NCI-H526 (cell line): ENCODE results near the gene NR1H4.
"Not testable (repeated sequence)": the region's sequence is repeated elsewhere in the genome, so short reads cannot be mapped to it uniquely, and the experiment has no call there.

Experiments
- DNase-seq, 2 experiments: peaks; one replicate each; lab custom pipeline; 2025; lab: John Stamatoyannopoulos, UW

The NR1H4 gene

GRCh38 chr12:100572184-100572583 lies 98.5 kb downstream of the NR1H4 start:
- no peak for DNase-seq

GRCh38 chr12:100573292-100574186 lies 99.9 kb downstream of the NR1H4 start, which contains the start of gene GAS2L3:
TSS of gene GAS2L3 (plus strand) at chr12:100573684. CDS start at chr12:100594905, 21,221 bp downstream.
- DNase-seq, result peak; percentile 88 to 95

GRCh38 chr12:100574187-100575074 lies 100.8 kb downstream of the NR1H4 start:
- DNase-seq, result peak; percentile 68 to 73

GRCh38 chr12:100576331-100577036 lies 102.8 kb downstream of the NR1H4 start:
- no peak for DNase-seq

- DNase-seq, result no peak
These were observed 105.3 kb downstream of the NR1H4 start for GRCh38 chr12:100578923-100579322.

- no peak for DNase-seq
These were observed 106.2 kb downstream of the NR1H4 start for GRCh38 chr12:100579844-100580243.

- no peak for DNase-seq
These were observed 110.6 kb downstream of the NR1H4 start for GRCh38 chr12:100584256-100584655.

GRCh38 chr12:100591979-100592378 lies 118.3 kb downstream of the NR1H4 start:
- DNase-seq, result peak; percentile 77 to 79

- peak; percentile 40 to 71 for DNase-seq
These were observed 119.8 kb downstream of the NR1H4 start for GRCh38 chr12:100593490-100593889.

- no peak for DNase-seq
These were observed 128.0 kb downstream of the NR1H4 start for GRCh38 chr12:100601626-100602025.

- not testable (repeated sequence) for DNase-seq
These were observed 129.3 kb downstream of the NR1H4 start for GRCh38 chr12:100602997-100603396.

GRCh38 chr12:100608776-100609175 lies 135.1 kb downstream of the NR1H4 start:
- no peak for DNase-seq

- DNase-seq, result no peak
These were observed 137.2 kb downstream of the NR1H4 start for GRCh38 chr12:100610666-100611430.

GRCh38 chr12:100612606-100613005 lies 138.9 kb downstream of the NR1H4 start:
- DNase-seq, result no peak
